ENCODE measurements around the gene TAB3. TPM values are rescaled to one million over a fixed set of nuclear protein-coding genes. Genes with fewer than 3 reads are reported as not detected.

The TAB3 gene
- total RNA-seq, 1 donor from 2014 or later: 14.0 TPM

Other genes starting within 250 kb of the TAB3 start
- gene GK, start 235.8 kb downstream of the TAB3 start, total RNA-seq (ENCODE audit: insufficient read depth, low replicate concordance): 2.2 TPM
- not detected for gene FTHL17, start 182.8 kb upstream of the TAB3 start, total RNA-seq (ENCODE audit: insufficient read depth, low replicate concordance)

Data from umbilical cord (tissue), 1 donor.